GM21786 (cell line): ENCODE data around the gene MKLN1.
A peak's percentile ranks its signal among the peaks of the same experiment; 100 is the strongest.
"Not testable (repeated sequence)": the region's sequence is repeated elsewhere in the genome, so short reads cannot be mapped to it uniquely, and the experiment has no call there.

Source experiments
- ATAC-seq: cut with Tn5 transposase; IDR thresholded peaks from one replicate; pipeline ENCODE4 v1.9.1; 2021; ENCODE audit not compliant: unreplicated experiment

Gene MKLN1

GRCh38 chr7:131307627-131308026 lies 20.0 kb upstream of the MKLN1 start:
- no peak for ATAC-seq

GRCh38 chr7:131312838-131313237 lies 14.8 kb upstream of the MKLN1 start:
- no peak for ATAC-seq

GRCh38 chr7:131320603-131321002 lies 7.1 kb upstream of the MKLN1 start:
- no peak for ATAC-seq

GRCh38 chr7:131321656-131322055 lies 6.0 kb upstream of the MKLN1 start:
- no peak for ATAC-seq

GRCh38 chr7:131322061-131322460 lies 5.6 kb upstream of the MKLN1 start:
- no peak for ATAC-seq

GRCh38 chr7:131322861-131323260 lies 4.8 kb upstream of the MKLN1 start:
- no peak for ATAC-seq

- no peak for ATAC-seq
These were observed 2.4 kb upstream of the MKLN1 start for GRCh38 chr7:131325179-131325840.

GRCh38 chr7:131326576-131326975 lies 1.1 kb upstream of the MKLN1 start:
- no peak for ATAC-seq

GRCh38 chr7:131327049-131327625 lies 539 bp upstream of the MKLN1 start:
- ATAC-seq = peak; percentile 23

- peak; percentile 2 for ATAC-seq
These were observed 900 bp downstream of the MKLN1 start for GRCh38 chr7:131328377-131329175.

GRCh38 chr7:131329176-131329570 lies 1.5 kb downstream of the MKLN1 start:
- no peak for ATAC-seq

- ATAC-seq = no peak
These were observed 2.6 kb downstream of the MKLN1 start for GRCh38 chr7:131330299-131330698.

GRCh38 chr7:131331806-131332205 lies 4.1 kb downstream of the MKLN1 start:
- no peak for ATAC-seq

GRCh38 chr7:131332729-131333128 lies 5.1 kb downstream of the MKLN1 start:
- not testable (repeated sequence) for ATAC-seq

- no peak for ATAC-seq
These were observed 8.1 kb downstream of the MKLN1 start for GRCh38 chr7:131335639-131336381.

- no peak for ATAC-seq
These were observed 9.3 kb downstream of the MKLN1 start for GRCh38 chr7:131336956-131337355.

- ATAC-seq = no peak
These were observed 10.5 kb downstream of the MKLN1 start for GRCh38 chr7:131338173-131338572.

- ATAC-seq = no peak
These were observed 11.2 kb downstream of the MKLN1 start for GRCh38 chr7:131338691-131339390.

GRCh38 chr7:131341690-131342089 lies 14.0 kb downstream of the MKLN1 start:
- ATAC-seq = no peak

GRCh38 chr7:131342864-131343442 lies 15.3 kb downstream of the MKLN1 start:
- no peak for ATAC-seq
